ENCODE measurements around the gene MGAT2.

MGAT2 gene

DNA sequence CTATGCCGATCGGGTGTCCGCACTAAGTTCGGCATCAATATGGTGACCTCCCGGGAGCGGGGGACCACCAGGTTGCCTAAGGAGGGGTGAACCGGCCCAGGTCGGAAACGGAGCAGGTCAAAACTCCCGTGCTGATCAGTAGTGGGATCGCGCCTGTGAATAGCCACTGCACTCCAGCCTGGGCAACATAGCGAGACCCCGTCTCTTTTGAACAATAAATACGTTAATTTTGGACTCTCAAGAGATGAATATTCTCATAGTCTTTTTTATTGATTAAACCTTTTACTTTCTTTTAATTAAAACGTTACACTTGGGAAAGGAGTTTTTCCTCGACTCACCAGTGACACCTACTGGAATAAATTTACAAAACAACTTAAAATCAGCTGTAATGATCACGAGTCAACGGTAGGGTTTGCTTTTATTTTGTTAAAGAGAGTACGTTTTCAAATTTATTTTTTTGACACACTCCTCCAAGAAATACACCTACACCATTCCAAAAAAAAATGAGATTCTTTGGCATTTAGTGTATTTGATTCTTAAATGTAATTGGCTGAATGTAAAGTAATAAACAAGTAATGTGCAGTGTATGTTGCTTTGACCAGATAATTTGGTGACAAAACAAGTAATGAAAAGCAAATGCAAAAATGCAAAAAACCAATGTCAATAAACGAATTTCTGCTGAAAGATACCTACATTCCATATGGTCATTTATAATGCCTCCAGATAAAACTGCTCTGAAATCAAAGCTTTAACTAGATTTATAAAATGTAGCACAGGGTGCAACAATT is 33.7 kb upstream of the MGAT2 start:
- DNase-seq (ENCODE audit: low spot score in 2 of 2) = peak; percentile 44 to 53
- Mint-ChIP-seq H3K36me3 (ENCODE audit: insufficient read depth) (peaks cover 48% of the 10 kb centered on the region), H3K4me1 (peaks cover 40% of the 10 kb centered on the region), H3K27me3 (no peaks in the 10 kb centered on the region), H3K27ac (ENCODE audit: low read depth) (peak overlapping the region; percentile 100), H3K4me3 (peak overlapping the region; percentile 96), H3K9me3 (no peaks in the 10 kb centered on the region)
- ATAC-seq (replicated peaks; ENCODE audit: extremely low read depth, poor library complexity, severe bottlenecking) = peak; percentile 34

- Mint-ChIP-seq H3K9me3 (no peaks in the 10 kb centered on the region), H3K4me1 (peaks cover 20% of the 10 kb centered on the region), H3K27ac (ENCODE audit: low read depth) (no peak overlapping the region), H3K27me3 (no peaks in the 10 kb centered on the region), H3K36me3 (ENCODE audit: insufficient read depth) (peaks cover 27% of the 10 kb centered on the region), H3K4me3 (no peak overlapping the region)
- no peak for DNase-seq (ENCODE audit: low spot score in 2 of 2)
- ATAC-seq (replicated peaks; ENCODE audit: extremely low read depth, poor library complexity, severe bottlenecking) = no peak
Measured at GRCh38 chr14:49589387-49589786, 31.2 kb upstream of the MGAT2 start.

GRCh38 chr14:49593016-49593415 is 27.6 kb upstream of the MGAT2 start:
- Mint-ChIP-seq H3K4me3 (no peak overlapping the region), H3K9me3 (no peaks in the 10 kb centered on the region), H3K36me3 (ENCODE audit: insufficient read depth) (peaks cover 4% of the 10 kb centered on the region), H3K27ac (ENCODE audit: low read depth) (no peak overlapping the region), H3K27me3 (no peaks in the 10 kb centered on the region), H3K4me1 (peaks cover 2% of the 10 kb centered on the region)
- ATAC-seq (replicated peaks; ENCODE audit: extremely low read depth, poor library complexity, severe bottlenecking) (no peak), DNase-seq (ENCODE audit: low spot score in 2 of 2) (no peak)

GRCh38 chr14:49594347-49595091 is 26.1 kb upstream of the MGAT2 start:
- Mint-ChIP-seq H3K9me3 (no peaks in the 10 kb centered on the region), H3K4me1 (peaks cover 8% of the 10 kb centered on the region), H3K27ac (ENCODE audit: low read depth) (no peak overlapping the region), H3K4me3 (no peak overlapping the region), H3K27me3 (no peaks in the 10 kb centered on the region), H3K36me3 (ENCODE audit: insufficient read depth) (peaks cover 7% of the 10 kb centered on the region)
- DNase-seq (ENCODE audit: low spot score in 2 of 2) (no peak), ATAC-seq (replicated peaks; ENCODE audit: extremely low read depth, poor library complexity, severe bottlenecking) (no peak)

DNA sequence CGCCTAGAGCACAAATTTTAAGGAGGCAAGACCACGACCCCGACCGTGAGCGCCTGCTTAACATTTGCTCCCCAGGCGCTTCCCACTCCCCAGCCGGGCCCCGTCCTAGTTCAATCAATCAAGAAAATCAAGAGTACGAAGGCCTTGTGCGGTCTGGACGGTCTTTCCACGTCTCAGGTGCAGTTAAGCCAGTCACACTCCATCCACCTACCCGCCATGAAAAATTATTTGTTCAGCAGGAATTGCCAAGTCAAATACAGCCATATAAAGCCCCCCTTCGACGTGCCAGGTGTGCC is 22.5 kb upstream of the MGAT2 start:
- DNase-seq (ENCODE audit: low spot score in 2 of 2) (no peak), ATAC-seq (replicated peaks; ENCODE audit: extremely low read depth, poor library complexity, severe bottlenecking) (no peak)
- Mint-ChIP-seq H3K4me1 (peaks cover 15% of the 10 kb centered on the region), H3K27me3 (no peaks in the 10 kb centered on the region), H3K27ac (ENCODE audit: low read depth) (peak overlapping the region; percentile 97), H3K36me3 (ENCODE audit: insufficient read depth) (peaks cover 17% of the 10 kb centered on the region), H3K4me3 (peak overlapping the region; percentile 98), H3K9me3 (no peaks in the 10 kb centered on the region)

- ATAC-seq (replicated peaks; ENCODE audit: extremely low read depth, poor library complexity, severe bottlenecking) = peak; percentile 78
- H3K27ac Mint-ChIP-seq (ENCODE audit: low read depth) = peak within 1 kb of the TSS; percentile 97
- peak; percentile 82 to 86 for DNase-seq (ENCODE audit: low spot score in 2 of 2)
Measured at GRCh38 chr14:49598485-49599300, 21.9 kb upstream of the MGAT2 start, which contains the start of gene LRR1. Gene LRR1, plus strand, starts transcription at chr14:49598940. Its CDS starts 81 bp downstream, at chr14:49599021.

DNA sequence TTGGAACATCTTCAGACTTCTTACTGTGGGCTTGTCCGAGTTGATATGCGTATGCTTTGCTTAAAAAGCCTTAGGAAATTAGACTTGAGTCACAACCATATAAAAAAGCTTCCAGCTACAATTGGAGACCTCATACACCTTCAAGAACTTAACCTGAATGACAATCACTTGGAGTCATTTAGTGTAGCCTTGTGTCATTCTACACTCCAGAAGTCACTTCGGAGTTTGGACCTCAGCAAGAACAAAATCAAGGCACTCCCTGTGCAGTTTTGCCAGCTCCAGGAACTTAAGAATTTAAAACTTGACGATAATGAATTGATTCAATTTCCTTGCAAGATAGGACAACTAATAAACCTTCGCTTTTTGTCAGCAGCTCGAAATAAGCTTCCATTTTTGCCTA is 13.0 kb upstream of the MGAT2 start:
- H3K27ac Mint-ChIP-seq (ENCODE audit: low read depth) = no peak overlapping the region
- ATAC-seq (replicated peaks; ENCODE audit: extremely low read depth, poor library complexity, severe bottlenecking) (no peak), DNase-seq (ENCODE audit: low spot score in 2 of 2) (no peak)
- no peaks in the 10 kb centered on the region for H3K9me3 Mint-ChIP-seq
- no peak overlapping the region for H3K4me3 Mint-ChIP-seq
- H3K4me1 Mint-ChIP-seq = no peaks in the 10 kb centered on the region
- peaks cover 16% of the 10 kb centered on the region for H3K36me3 Mint-ChIP-seq (ENCODE audit: insufficient read depth)
- no peaks in the 10 kb centered on the region for H3K27me3 Mint-ChIP-seq

More at GRCh38 chr14:49598485-49599300, 21.9 kb upstream of the MGAT2 start, which contains the start of gene LRR1:
- H3K9me3 Mint-ChIP-seq = no peaks in the 10 kb centered on the region
- H3K4me3 Mint-ChIP-seq = peak within 1 kb of the TSS; percentile 98
- H3K27me3 Mint-ChIP-seq = no peaks in the 10 kb centered on the region
- peaks cover 15% of the 10 kb centered on the region for H3K4me1 Mint-ChIP-seq
- peaks cover 17% of the 10 kb centered on the region for H3K36me3 Mint-ChIP-seq (ENCODE audit: insufficient read depth)

DNA sequence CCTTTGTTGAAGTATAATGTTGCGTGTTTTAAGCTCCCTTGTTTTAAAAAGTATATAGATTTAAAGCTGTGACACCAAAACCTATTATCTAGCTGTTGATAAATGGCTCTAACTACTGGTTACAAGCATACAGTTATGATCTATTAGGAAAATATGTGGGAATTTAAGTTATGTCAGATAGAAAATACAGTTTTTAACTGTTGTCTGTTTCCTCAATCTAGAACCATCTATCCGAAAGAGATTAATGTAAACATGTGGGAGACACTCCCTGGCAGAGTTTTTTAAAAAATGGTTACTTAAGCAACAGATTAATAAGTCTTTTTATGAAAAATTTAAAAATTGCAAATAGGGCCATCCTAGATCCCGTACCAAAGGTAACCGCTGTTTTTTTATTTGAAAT is 8.3 kb upstream of the MGAT2 start:
- Mint-ChIP-seq H3K9me3 (no peaks in the 10 kb centered on the region), H3K36me3 (ENCODE audit: insufficient read depth) (peaks cover 12% of the 10 kb centered on the region), H3K27me3 (no peaks in the 10 kb centered on the region), H3K4me1 (peaks cover under 1% of the 10 kb centered on the region), H3K27ac (ENCODE audit: low read depth) (no peak overlapping the region), H3K4me3 (no peak overlapping the region)
- ATAC-seq (replicated peaks; ENCODE audit: extremely low read depth, poor library complexity, severe bottlenecking) = no peak
- no peak for DNase-seq (ENCODE audit: low spot score in 2 of 2)

- Mint-ChIP-seq H3K9me3 (no peaks in the 10 kb centered on the region), H3K36me3 (ENCODE audit: insufficient read depth) (peaks cover 15% of the 10 kb centered on the region), H3K27ac (ENCODE audit: low read depth) (no peak overlapping the region), H3K27me3 (no peaks in the 10 kb centered on the region), H3K4me1 (peaks cover 4% of the 10 kb centered on the region), H3K4me3 (no peak overlapping the region)
- DNase-seq (ENCODE audit: low spot score in 2 of 2) (no peak), ATAC-seq (replicated peaks; ENCODE audit: extremely low read depth, poor library complexity, severe bottlenecking) (no peak)
Measured at GRCh38 chr14:49612671-49613070, 7.9 kb upstream of the MGAT2 start.

GRCh38 chr14:49614196-49614595 is 6.4 kb upstream of the MGAT2 start:
- Mint-ChIP-seq H3K4me1 (peaks cover 17% of the 10 kb centered on the region), H3K36me3 (ENCODE audit: insufficient read depth) (peaks cover 30% of the 10 kb centered on the region), H3K9me3 (no peaks in the 10 kb centered on the region), H3K27me3 (no peaks in the 10 kb centered on the region), H3K27ac (ENCODE audit: low read depth) (no peak overlapping the region), H3K4me3 (no peak overlapping the region)
- DNase-seq (ENCODE audit: low spot score in 2 of 2) (no peak), ATAC-seq (replicated peaks; ENCODE audit: extremely low read depth, poor library complexity, severe bottlenecking) (no peak)

DNA sequence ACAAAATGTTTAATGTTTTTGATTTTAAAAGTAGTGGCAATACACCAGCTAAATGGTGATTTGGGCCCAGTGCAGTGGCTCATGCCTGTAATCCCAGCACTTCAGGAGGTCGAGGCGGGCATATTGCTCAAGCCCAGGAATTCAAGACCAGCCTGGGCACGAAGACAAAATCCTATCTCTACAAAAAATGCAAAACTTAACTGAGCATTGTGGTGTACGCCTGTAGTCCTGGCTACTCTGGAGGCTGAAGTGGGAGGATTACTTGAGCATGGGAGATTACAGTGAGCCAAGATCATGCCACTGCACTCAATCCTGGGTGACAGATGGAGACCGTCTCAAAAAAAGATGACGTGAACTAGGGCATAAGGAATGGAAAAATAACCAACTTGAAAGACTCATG is 4.8 kb upstream of the MGAT2 start:
- Mint-ChIP-seq H3K4me3 (no peak overlapping the region), H3K9me3 (no peaks in the 10 kb centered on the region), H3K27me3 (no peaks in the 10 kb centered on the region), H3K36me3 (ENCODE audit: insufficient read depth) (peaks cover 43% of the 10 kb centered on the region), H3K27ac (ENCODE audit: low read depth) (peak overlapping the region; percentile 71), H3K4me1 (peaks cover 26% of the 10 kb centered on the region)
- DNase-seq (ENCODE audit: low spot score in 2 of 2) = no peak
- ATAC-seq (replicated peaks; ENCODE audit: extremely low read depth, poor library complexity, severe bottlenecking) = no peak

DNA sequence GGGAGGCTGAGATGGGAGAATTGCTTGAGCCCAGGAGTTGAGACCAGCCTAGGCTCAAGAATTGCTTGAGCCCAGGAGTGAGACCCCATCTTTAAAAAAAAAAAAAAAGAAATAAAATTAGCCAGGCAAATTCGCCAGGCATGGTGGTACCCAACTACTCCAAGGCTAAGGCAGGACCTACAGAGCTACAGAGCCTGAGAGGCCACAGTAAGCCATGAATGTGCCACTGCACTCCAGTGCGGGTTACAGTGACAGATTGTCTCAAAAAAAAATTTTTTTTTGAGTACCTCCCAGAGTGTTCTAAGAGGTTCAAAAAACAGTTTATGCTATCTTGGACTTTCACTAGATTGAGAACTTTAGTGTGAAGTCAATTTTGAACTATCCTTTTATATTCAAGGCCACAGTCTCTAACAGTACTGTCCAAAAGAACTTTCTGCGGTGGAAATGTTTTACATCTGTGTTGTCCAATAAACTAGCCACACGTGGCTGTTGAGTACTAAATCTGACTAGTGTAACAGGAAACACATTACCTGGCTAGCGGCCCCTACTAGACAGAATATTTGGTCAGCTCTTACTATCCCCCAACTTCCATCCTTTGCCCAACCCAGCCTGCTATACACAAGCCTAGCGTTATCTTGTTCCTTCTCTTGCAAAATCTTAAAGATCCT is 2.6 kb upstream of the MGAT2 start:
- Mint-ChIP-seq H3K27ac (ENCODE audit: low read depth) (peak overlapping the region; percentile 100), H3K36me3 (ENCODE audit: insufficient read depth) (peaks cover 50% of the 10 kb centered on the region), H3K4me3 (no peak overlapping the region), H3K27me3 (no peaks in the 10 kb centered on the region), H3K4me1 (peaks cover 44% of the 10 kb centered on the region), H3K9me3 (no peaks in the 10 kb centered on the region)
- DNase-seq (ENCODE audit: low spot score in 2 of 2) = no peak
- no peak for ATAC-seq (replicated peaks; ENCODE audit: extremely low read depth, poor library complexity, severe bottlenecking)
